HL-60 (cell line): ENCODE data around the gene PTPRN2.

Experiments
- GABPA ChIP-seq: IDR thresholded peaks from 2 replicates; pipeline ENCODE4 v1.6.1; 2012; ENCODE audit warnings: low read depth
- POLR2AphosphoS5 ChIP-seq: IDR thresholded peaks from 2 replicates; pipeline ENCODE4 v1.6.1; 2012; ENCODE audit warnings: low read depth
- REST ChIP-seq: IDR thresholded peaks from 2 replicates; pipeline ENCODE4 v1.6.1; 2012; ENCODE audit warnings: low read depth; ENCODE audit not compliant: insufficient replicate concordance
- SPI1 ChIP-seq: IDR thresholded peaks from 2 replicates; pipeline ENCODE4 v1.6.1; 2012; ENCODE audit warnings: low read depth, mild to moderate bottlenecking, borderline replicate concordance
- TF ChIP-seq, protein P1 (sequence below): IDR thresholded peaks from one replicate; pipeline ENCODE4 v1.5.1; 2011; ENCODE audit warnings: low read length, control low read depth, inconsistent platforms; ENCODE audit not compliant: insufficient read depth

DNA sequence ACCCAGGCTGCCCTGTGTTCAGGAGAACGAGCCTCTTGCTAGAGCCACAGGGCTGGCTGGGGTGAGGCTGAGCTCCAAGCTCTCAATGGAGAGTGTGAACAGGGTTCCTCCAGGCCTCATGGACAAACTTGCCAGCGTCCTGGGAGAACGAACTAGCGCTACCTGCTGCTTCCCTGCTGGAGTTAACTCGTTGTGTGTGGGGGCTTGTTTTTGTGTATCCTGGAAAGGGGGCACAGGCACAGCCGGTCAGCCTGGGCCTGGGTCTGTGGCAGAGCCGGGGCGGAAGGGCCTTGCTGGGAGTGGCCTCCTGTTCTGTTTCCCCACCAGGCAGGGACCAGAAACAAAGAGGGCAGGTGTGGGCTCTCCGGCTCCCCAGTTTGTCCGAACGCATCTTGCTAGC lies 991.6 kb downstream of the PTPRN2 start:
- TF ChIP-seq POLR2AphosphoS5, result no peak
- TF ChIP-seq, protein P1, sequence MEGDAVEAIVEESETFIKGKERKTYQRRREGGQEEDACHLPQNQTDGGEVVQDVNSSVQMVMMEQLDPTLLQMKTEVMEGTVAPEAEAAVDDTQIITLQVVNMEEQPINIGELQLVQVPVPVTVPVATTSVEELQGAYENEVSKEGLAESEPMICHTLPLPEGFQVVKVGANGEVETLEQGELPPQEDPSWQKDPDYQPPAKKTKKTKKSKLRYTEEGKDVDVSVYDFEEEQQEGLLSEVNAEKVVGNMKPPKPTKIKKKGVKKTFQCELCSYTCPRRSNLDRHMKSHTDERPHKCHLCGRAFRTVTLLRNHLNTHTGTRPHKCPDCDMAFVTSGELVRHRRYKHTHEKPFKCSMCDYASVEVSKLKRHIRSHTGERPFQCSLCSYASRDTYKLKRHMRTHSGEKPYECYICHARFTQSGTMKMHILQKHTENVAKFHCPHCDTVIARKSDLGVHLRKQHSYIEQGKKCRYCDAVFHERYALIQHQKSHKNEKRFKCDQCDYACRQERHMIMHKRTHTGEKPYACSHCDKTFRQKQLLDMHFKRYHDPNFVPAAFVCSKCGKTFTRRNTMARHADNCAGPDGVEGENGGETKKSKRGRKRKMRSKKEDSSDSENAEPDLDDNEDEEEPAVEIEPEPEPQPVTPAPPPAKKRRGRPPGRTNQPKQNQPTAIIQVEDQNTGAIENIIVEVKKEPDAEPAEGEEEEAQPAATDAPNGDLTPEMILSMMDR, result no peak
- TF ChIP-seq REST, result no peak
- TF ChIP-seq SPI1, result no peak
- no peak for TF ChIP-seq GABPA
